NCI-H510A (cell line): ENCODE results near the gene PAPPA2.
"Not testable (repeated sequence)": the region's sequence is repeated elsewhere in the genome, so short reads cannot be mapped to it uniquely, and the experiment has no call there.

ENCODE experiments used
- DNase-seq: peaks from one replicate; lab custom pipeline; 2025; lab: John Stamatoyannopoulos, UW

PAPPA2 gene

DNA sequence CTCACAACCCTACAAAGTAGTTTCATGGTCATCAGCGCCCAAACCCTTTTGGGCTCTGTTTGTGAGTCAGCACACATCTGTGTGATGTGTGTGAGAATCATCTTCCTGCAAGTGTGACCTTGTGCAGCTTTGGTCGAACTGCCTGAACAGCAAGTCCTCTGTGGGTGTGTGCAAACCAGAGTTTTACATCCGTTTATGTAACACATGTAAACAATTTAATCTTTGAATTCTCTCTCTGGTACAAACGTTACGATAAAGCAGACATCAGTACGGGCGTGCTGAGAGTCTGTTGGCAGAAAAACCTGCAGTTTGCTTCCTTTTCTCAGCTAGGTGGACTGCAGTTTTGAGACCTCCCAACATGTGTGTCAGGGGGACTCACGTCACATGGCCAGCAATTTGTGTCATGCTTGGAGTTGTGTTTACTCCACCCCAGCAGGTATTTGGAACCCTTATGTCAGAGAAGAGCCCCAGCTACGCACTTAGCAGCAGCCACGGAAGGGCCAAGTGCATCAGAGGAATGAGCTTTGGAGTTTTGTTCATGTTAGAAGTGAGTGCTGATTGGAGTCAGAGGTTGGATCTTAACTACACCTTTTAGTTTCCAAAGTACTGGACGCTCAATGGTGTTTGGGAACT lies 230.8 kb downstream of the PAPPA2 start:
- DNase-seq, result no peak

DNA sequence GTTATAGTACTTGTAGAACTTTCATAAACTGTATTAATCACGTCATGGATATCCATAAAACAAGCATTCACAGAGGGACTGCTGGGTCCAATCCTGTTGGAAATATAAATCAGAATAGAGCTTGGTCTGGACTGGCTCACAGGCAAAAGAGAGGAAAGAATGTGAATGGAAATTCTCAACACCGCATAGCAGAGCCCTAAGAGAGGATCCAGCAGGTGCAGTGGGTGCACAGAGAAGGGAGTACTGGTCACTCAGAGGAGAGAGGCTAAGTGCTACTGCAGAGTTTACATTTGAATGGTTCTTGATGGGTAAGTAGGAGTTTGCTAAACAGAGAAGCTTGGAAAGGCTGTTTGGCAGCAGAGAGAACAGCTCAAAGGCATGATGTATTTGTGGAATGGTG lies 231.7 kb downstream of the PAPPA2 start:
- DNase-seq, result no peak

- peak; percentile 98 for DNase-seq
These were observed 233.1 kb downstream of the PAPPA2 start for GRCh38 chr1:176696109-176696508.

- DNase-seq, result no peak
These were observed 233.7 kb downstream of the PAPPA2 start for GRCh38 chr1:176696689-176697088.

- DNase-seq, result no peak
These were observed 236.8 kb downstream of the PAPPA2 start for GRCh38 chr1:176699821-176700220.

- no peak for DNase-seq
These were observed 238.3 kb downstream of the PAPPA2 start for GRCh38 chr1:176701151-176701866.

- no peak for DNase-seq
These were observed 239.9 kb downstream of the PAPPA2 start for GRCh38 chr1:176702901-176703300.

GRCh38 chr1:176705585-176705984 lies 242.6 kb downstream of the PAPPA2 start:
- DNase-seq, result no peak

- DNase-seq, result no peak
These were observed 254.2 kb downstream of the PAPPA2 start for GRCh38 chr1:176717066-176717750.

GRCh38 chr1:176719447-176719846 lies 256.5 kb downstream of the PAPPA2 start:
- DNase-seq, result no peak

- no peak for DNase-seq
These were observed 257.9 kb downstream of the PAPPA2 start for GRCh38 chr1:176720838-176721237.

DNA sequence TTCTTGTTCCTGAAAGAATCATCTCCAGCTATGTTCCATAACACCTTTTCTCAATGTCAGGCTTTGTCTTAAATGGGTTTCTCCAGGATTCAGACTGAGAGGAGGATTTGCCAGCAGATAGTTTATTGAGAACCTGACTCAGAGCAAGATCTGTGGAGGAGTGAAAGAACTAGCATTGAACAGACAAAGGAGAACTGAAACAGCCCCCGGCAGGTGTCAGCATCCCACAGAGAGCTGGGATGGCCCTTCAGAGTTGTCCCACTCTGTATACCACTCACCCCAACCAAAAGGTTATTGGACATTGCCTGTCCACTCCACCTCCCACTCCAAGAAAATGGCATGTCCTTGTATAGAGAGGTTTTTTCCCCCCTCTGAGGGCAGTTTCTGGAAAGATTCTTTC lies 270.7 kb downstream of the PAPPA2 start:
- no peak for DNase-seq

DNA sequence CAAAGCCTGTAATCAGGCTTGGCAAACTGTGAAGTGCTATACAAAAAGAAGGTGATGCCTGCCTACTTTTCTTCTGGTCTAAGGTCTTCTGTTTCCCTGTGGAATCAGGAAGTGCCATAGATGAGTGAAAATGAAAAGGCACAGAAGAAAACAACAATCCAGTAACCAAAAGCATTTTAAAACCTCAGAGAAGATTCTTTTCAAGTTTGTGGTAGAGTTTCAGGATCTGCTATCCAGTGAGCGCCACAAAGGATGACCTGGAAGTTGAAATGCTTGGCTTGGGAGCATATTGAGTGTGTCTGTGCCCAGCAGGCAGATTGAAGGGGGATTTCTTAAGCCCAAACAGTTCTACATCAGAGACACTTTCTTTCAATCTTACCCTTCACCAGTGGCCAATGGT lies 272.2 kb downstream of the PAPPA2 start:
- no peak for DNase-seq

- no peak for DNase-seq
These were observed 273.0 kb downstream of the PAPPA2 start for GRCh38 chr1:176736015-176736414.

DNA sequence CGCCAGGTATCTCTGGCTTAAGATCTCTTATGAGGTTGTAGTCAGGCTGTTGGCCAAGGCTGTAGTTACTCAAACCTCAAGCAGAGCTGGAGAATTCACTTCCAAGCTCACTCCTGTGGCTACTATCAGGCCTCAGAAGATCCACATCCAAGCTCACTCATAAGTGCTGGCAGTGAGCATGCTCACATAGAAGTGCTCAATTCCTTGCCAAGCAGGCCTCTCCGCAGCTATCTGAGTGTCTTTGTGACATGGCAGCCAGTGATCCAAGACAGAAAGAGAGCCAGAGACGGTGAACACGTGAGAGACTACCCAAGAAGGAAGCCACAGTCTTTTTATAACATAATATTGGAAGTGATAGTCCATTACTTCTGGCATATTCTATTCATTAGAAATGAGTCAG lies 278.2 kb downstream of the PAPPA2 start:
- no peak for DNase-seq

DNA sequence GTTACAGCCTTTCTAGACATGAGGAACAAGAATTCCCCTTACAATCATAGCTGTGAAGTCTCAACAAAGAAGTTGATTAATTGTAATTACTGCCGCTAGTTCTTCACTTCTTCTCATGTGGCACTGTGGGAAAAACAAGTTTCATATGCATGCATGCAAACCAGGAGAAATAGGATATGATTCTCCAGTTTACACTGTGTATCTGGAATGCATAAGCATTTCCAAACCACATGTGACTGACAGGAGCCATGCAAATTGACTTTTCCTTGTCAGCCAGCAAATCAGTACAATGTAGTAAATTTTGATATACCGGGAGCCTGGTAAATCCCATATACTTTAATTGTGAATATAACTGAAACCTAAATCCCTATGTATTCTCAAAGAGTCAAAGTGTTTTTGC lies 279.3 kb downstream of the PAPPA2 start:
- DNase-seq, result no peak

- DNase-seq, result no peak
These were observed 281.2 kb downstream of the PAPPA2 start for GRCh38 chr1:176744142-176744541.

DNA sequence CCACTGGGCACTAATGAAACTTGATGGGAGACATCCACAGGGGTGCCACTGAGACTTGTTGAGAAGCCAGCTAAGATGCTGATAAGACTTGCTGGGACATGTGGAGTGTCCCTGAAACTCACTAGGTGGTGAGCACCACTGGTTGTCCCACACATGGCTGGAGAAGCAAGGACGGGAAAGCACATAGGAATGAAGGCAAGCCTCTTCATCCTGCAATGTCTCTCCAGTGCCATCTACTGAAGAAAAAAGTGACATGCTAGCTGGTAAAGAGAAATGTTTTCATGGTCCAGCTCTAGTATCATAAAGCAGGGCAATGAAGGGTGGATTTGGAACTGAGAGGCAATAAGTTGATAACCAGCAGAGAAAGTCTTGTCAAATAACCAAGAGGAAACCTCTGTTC lies 283.0 kb downstream of the PAPPA2 start:
- no peak for DNase-seq

DNA sequence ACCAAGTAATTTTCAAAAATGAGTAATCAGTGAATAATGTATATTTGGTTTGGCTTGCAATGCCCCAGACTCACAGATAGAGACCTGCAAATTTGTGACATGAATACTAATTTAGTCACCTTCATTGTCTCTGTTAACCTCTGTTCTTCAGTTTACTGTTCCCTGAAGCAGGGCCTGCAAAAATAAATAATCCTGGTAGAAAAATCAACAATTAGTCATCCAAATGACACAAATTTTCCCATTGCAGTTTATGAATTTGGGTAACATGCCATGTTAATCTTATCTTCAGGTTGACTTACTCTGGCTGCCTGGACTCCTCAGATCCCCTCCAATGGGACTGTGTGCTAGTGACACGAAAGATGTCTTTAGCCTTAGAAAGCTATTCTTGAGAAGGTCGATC lies 289.5 kb downstream of the PAPPA2 start:
- no peak for DNase-seq

- no peak for DNase-seq
These were observed 291.7 kb downstream of the PAPPA2 start for GRCh38 chr1:176754676-176755075.

- DNase-seq, result not testable (repeated sequence)
These were observed 293.8 kb downstream of the PAPPA2 start for GRCh38 chr1:176756817-176757216.

DNA sequence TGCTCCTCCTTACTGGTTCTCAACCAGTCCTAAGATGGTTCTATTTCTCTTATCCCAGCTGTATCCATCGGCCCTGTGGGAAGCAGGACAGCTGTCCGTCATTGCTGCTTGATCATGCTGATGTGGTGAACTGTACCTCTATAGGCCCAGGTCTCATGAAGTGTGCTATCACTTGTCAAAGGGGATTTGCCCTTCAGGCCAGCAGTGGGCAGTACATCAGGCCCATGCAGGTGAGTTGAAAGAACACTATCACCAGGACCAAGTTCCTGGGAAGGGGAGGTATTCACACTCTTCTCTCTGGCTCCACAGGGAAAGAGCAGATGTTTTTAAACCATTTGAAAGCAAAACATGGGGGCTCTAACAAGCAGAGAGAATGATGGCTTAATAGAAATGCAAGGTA lies 302.6 kb downstream of the PAPPA2 start:
- no peak for DNase-seq

GRCh38 chr1:176766779-176767178 lies 303.8 kb downstream of the PAPPA2 start:
- no peak for DNase-seq
